HG03103 (cell line): ENCODE measurements around the gene ZBTB5.

ENCODE experiments used
- ATAC-seq: cut with Tn5 transposase; IDR thresholded peaks from one replicate; pipeline ENCODE4 v1.9.1; 2021; ENCODE audit warnings: low read depth; ENCODE audit not compliant: unreplicated experiment

Gene ZBTB5

DNA sequence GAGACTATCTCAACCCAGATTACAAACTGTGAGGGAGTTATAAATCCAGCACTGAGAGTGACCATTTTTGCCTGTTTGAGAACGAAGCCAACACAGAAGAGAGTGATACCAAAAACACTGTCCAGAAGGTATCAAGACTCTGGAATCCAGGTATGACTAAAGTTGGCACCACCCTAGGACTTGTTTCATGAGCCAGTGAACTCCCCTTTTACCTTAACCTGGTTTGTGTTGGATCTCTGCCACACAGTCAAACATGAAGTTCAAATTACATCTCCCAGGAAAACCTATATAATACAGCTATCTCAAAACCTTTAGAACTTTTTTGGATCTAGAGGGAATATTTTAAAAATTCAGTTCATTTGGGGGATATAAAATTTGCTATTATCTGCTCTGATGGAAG lies 11.4 kb downstream of the ZBTB5 start:
- ATAC-seq: no peak

DNA sequence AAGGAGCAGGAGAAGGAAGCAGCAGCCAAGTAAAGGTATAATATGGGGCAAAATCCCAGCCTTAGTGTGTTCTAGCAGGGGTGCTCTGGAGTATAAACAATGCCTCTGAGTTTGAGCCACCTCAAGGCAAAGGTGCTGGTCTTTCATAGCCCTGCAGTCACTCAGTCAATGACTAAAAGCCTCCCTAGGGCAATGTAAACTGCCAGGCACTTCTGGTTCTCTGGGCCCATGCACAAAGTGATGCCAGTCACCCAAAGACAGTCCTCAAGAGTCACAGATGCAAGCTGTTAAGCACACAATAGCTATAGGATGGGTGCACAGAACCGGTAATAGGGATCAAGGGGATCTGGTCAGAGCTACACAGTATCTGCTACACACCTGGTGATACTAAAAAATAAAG lies 12.6 kb downstream of the ZBTB5 start:
- no peak for ATAC-seq

DNA sequence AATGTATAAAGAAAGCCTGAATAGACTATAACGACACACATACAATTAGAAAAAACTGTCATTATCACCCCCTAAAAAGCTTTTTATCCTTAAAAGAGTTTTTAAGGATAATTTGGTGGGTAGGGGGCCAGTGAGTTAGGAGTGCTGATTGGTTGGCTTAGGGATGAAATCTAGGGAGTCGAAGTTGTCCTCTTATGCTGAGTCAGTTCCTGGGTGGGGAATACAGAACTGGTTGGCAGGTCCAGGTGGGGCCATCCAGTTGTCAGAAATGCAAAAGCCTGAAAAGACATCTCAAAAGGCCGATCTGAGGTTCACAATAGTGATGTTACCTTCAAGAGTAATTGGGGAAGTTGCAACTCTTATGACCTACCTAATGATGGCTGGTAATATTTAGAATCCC lies 13.6 kb downstream of the ZBTB5 start:
- no peak for ATAC-seq

DNA sequence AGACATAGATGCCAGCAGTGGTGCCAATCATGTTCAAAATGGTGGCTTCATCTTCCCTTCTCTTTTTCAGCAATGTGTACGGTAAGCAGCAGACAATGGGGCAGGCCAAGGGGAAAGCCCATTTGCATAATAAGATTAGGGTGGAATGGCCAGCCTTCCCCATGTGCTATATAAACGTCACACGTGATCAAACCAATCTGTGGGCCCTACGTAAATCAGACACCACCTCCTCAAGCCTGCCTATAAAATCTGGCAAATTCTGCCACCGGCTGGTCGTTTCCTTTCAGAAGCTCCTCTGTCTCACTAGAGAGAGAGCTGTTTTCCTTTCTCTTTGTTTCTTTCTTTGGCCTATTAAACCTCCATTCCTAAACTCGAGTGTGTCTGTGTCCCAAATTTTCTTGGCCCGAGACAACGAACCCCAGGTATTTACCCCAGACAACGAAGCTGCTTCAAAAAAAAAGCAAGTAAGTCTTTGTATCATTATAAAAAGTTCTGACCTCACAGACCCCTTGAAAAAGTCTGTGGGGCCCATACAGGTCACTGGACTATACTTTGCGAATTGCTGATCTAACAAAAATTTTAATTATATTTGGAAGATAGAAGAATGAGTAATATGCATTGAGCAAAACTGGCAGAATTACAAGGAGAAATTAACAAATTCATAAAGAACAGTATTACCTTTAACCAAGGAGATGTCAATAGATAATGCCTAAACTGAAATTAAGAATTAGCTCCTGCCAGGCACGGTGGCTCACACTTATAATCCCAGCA lies 15.2 kb downstream of the ZBTB5 start:
- no peak for ATAC-seq

DNA sequence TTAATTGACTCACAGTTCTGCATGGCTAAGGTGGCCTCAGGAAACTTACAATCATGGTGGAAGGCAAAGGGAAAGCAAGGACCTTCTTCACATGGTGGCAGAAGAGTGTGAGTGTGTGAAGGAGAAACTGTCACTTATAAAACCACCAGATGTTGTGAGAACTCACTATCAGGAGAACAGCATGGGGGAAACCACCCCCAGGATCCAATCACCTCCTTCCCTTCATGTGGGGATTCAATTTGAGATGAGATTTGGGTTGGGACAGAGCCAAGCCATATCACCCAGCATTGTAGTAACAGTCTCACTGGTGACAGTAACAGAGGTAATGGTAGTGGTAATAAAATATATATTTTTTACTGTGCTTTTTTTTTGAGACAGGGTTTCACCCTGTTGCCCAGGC lies 18.1 kb downstream of the ZBTB5 start:
- no peak for ATAC-seq

DNA sequence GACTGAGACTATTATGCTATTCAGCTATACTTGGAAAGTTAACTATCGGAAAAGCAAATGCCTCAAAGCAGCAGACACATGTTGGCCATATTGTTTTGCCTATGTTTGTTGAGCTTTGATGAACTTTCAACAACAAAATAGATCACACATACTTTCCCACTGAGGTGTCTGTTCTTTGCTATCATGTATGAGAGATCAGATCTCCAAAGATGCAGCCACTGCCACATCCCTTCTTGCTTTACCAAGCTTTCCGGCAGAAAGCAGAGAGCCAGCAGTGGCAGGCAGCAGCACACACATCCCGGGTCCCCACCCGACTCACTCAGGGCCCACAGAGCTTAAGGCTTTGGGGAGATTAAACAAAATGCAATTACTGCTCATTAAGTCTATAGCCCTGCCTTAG lies 18.8 kb downstream of the ZBTB5 start:
- ATAC-seq: no peak

DNA sequence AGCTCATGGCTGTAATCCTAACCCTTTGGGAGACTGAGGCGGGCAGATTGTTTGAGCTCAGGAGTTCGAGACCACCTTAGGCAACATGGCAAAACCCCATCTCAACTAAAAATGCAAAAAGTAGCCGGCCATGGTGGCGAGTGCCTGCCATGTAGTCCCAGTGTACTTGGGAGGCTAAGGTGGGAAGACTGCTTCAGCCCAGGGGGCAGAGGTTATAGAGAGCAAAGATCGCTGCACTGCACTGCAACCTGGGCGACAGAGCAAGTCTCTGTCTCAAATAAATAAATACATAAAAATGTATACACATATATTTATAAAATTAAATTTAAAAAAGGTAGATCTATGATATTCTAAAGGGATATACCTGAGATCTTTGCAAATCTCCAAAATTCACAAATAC lies 19.4 kb downstream of the ZBTB5 start:
- ATAC-seq: no peak

DNA sequence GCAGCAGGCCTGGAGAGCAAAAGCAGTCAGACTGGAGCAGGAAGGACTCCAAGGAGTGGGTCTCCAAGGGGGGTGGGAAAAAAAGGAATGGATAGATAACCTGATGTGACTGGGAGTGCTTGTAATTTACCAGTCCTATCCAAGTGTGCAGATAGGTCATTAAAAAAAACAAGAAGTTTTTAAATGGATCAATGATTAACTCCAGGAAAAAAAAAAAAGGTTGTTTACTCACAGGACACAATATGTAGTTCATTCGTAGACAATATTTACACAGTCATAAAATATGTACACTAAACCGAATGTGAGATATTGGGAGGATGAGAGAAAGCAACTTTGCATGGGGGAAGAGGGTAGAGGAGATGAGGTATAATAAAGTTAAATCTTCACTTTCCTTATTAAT lies 20.4 kb downstream of the ZBTB5 start:
- ATAC-seq: no peak

DNA sequence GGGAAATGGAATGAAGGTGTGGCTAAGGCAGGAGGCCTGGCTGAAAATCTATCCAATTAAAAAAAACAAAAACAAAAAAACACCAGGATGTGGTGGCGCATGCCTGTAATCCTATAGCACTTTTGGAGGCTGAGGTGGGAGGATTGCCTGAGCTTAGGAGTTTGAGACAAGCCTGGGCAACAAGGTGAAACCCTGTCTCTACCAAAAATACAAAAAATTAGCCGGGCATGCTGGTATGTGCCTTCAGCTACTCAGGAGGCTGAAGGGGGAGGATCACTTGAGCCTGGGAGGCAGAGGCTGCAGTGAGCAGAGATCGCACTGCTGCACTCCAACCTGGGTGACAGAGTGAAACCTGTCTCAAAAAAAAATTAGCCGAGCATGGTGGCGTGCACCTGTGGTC lies 21.7 kb downstream of the ZBTB5 start:
- ATAC-seq: no peak

DNA sequence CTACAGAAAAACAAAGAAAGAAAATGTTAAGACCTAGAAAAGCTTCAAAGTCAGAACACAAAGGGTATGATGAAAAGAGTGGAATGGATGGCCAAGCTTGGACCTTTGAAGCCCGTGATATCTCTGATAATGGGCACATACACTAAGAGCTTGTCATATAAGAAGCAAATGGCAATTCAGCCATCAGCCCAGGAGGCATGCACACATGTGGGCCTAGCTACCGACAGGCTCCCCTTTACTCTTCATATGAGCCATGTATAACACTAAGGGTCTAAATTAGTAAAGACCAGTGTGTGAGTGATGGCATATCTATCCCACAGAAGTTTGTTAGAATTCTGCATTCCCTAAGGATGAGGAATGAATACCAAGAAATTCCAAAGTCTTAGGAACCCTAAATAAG lies 22.7 kb downstream of the ZBTB5 start:
- ATAC-seq: no peak

DNA sequence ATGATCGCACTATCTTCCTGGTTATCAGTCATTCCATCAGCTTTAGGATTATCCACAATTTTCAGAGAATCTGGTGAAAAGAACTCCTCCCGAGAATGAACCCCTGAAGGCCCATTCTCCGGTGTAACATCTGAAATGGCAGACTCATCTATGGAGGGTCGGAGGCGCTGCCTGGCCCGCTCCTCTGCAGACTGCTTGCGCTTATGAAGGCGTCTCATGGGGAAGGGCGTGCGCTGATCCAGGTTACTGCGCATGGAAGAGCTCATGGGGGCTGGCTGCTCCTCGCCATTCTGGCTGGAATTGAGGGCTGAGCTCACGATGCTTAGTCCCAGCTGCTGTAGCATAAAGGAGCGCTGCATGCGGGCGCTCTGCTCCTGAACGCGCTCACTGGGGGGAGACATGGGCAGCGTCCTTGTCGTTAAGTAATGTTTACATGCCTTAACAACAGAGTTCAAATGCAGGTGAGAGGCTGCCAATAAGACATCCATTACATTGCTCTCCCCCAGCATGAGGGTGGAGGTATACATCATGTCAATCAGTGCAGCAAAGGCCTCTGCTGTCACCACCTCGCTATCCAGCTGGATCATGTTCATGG lies 23.4 kb downstream of the ZBTB5 start:
- ATAC-seq: no peak

DNA sequence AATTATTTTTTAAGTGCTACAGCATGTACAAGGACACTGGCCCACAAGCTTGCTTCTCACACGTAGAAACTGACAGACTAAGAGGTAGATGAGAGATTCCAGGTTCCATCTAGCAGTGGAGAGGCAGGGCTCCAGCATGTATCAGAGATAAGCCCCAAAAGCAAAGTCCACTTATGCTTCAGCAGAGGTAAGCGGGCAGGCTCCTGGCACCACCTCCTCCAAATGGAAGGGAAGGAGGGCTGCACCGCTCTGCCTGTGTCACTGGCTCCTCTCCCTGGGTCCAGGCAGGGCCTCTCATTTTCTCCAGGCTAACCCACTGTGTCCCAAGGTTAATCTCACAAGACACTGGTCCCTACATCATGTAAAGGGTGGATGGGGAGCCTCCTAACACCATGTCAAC lies 26.9 kb downstream of the ZBTB5 start:
- no peak for ATAC-seq

DNA sequence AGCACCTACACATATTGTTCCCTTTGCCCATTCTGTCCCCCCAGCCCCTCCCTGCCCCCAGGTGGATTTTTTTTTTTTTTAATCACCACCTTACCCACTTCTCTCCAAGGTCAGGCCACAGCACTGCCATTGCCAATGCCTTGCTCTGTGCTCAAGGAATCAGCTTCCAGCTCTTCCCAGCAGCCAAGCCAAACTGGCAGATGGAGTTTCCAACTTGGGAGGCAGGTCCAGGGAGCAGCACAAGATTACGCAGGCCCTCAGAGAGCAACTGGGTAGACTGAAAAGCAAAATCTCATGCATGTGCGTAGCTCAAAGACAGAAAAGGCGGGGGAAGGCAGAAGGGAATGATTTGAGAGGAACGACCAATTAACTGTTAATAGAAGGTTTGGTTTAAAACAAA lies 27.6 kb downstream of the ZBTB5 start:
- no peak for ATAC-seq

DNA sequence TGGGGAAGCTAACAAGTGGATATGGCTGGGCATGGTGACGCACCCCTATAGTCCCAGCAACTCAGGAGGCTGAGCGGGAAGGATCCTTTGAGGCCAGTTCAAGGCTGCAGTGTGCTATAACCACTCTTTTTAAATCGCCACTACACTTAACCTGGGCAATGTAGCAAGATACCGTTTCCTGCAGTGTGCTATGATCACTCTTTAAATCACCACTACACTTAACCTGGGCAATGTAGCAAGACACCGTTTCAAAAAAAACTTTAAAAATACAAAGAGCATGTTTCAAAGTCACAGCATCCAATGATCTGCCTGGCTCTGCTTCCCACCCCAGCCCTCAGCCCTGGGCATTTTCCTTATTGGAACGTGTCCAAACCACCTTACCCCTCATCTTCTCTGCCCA lies 28.2 kb downstream of the ZBTB5 start:
- no peak for ATAC-seq

DNA sequence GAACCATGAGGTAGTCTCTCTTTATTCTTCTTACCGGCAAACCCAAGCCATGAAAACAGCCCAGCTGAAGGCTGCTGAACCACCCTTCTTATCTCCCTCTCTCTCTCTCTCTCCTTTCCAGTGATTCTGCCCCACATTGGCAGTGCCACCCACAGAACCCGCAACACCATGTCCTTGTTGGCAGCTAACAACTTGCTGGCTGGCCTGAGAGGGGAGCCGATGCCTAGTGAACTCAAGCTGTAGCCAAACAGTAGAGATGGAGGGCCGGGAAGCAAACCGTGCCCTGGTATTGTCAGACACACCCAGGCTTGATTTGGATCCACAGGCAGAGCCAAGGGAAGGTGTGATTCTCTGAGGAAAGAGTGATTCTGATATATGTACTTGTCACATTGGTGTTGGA lies 28.7 kb downstream of the ZBTB5 start:
- ATAC-seq: no peak

DNA sequence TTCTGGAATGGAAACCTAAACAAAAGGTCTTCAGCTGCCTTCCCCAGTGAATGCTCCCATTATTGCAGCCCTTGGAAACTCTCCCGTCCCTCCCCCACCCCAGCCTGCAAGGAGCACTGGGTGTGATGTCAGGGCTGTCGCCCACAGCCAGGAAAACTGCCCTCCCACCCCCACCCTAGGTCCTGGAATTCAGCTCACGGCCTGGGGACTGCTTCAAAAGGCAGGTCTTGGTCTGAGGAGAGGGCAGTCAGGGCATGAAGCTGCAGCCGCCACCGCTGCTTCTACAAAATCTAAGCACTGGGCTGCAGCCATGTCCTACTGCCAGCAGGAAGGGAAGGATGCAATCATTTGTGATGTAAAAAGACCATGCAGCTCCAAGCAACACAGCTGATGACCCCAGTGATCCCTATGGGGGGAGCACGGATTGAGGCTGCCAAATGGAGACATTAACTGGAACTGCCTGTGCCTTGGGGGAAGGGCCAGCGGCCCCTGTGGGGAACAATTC lies 31.3 kb downstream of the ZBTB5 start:
- no peak for ATAC-seq

DNA sequence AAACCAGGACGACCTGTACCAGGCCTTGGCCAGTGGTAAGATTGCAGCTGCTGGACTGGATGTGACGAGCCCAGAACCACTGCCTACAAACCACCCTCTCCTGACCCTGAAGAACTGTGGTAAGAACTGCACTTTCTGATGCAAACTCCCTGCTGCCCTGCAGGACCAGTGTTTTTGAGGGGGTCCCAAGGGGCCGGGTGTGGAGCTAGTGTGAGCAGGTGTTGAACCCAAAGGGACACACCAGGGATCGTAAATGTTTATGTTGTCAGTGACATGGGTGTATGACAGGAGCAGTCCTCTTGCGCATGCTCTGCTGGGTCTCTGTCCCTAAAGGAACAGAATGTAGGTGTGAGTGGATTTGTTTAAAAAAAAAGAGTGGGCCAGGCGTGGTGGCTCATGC lies 33.2 kb downstream of the ZBTB5 start:
- no peak for ATAC-seq

DNA sequence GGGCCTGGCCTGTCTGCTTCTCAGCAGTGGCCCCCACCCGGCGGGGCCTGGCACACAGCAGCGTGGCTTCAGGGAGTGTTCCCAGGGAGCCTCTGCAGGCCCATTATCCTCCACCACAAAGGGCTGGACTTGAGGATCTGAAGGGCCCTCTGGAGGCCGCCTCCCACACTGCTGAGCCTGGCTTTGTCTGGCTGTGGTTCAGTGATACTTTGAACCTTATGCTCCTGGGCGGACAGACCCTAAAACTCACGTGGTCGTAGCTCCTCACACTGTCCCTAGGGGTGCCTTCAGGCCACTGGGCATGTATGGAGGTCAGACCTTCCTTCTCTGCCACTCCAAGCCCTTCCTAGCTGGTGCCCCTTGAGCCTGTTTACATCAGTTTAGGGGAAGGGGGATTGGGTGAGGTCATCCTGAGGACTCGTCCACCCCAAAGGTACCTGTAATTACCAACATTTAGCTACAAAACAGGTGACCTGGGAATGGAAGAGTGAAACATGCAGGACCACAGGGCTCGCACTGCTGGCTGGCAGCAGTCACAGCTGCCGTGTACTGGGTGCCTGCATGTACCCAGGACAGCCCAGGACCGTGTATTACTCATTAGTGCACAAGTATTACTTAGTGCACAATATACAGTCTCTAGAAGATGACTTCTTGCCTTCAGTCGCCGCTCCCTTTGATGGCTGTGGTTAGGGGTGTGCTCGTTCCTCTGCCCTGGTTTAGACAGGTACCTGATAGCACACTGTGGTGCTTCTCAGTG lies 34.2 kb downstream of the ZBTB5 start:
- ATAC-seq: no peak

DNA sequence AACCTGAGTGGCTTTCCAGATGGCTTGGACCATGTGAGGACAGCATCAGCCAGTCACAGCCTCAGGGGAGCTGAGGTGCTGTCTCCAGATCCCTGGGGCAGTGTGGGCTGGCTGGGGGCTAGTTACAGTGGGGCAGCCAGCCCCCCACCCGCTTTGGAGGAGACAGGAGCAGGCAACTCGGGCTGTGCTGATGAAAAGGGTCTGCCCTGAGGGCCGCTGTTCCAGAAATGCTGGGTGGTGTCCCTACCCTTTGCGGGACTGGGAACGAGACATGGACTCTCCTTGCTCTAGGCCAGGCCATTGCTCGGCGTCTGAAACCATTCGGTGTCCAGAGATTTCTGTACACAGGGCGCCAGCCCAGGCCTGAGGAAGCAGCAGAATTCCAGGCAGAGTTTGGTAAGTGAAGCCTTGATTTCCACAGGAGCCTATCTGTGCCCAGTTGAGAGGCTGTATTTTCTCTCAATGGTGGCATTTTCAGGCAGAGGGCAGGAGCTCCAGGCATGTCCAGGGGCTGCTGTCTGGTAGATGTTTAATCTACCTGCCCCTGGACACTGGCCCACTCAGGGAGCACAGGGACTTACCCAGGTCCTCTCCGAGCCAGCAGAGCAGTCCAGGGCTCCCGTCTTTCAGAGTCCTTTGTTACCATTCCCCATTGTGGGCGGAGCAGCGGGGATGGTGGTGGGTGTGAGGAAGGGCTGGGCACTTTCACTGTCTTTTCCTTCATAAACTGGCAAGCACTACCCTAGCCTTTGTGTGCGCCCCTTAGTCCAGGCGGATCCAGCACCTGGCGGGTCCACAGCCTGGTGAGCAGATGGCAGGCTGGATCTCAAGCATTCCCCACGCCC lies 35.6 kb downstream of the ZBTB5 start:
- ATAC-seq: no peak

DNA sequence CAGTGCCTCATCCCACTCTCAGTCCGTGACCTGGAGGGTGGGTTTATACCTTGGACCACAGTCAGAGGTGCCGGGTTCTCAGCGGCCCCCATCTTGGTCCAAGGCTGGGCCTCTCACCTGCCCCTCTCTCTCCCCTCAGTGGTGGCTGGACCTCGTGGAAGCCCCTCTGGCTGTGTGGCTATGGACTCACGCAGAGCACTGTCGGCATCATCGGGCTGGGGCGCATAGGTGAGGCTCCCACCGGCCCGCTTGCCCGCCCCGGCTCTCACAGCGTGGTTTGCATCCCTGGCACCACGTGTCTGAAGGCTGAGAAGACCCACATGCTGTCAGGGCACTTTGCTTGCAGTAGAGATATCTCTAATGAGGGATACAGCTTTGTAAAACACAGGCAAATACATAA lies 36.9 kb downstream of the ZBTB5 start:
- ATAC-seq: no peak

DNA sequence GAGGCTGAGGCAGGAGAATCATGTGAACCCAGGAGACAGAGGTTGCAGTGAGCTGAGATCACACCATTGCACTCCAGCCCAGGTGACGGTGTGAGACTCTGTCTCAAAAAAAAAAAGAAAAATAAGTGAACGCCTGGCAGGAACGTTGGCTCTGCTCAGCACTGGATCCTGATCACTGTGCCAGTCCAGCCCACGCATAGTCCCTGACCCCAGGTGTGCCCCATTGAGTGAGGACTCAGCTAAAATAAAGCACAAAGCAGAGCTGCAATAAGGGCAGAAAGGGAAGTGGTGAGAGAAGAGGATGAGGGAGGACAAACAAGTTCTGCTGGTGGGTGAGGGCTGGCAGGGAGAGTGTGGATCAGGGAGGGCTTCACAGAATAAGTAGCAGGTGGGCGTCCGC lies 38.4 kb downstream of the ZBTB5 start:
- ATAC-seq: no peak
